Activated naive CD8-positive, alpha-beta T cell (primary cell): Measurements from ENCODE around the gene H2BK1.
A peak's percentile ranks its signal among the peaks of the same experiment; 100 is the strongest.

Experiments used
- H3K27ac Mint-ChIP-seq: one replicate; pipeline ENCODE4 v1.8.0; 2021; ENCODE audit warnings: mixed read lengths
- H3K27me3 Mint-ChIP-seq: one replicate; pipeline ENCODE4 v1.8.0; 2021; ENCODE audit warnings: mixed read lengths
- H3K36me3 Mint-ChIP-seq: one replicate; pipeline ENCODE4 v1.8.0; 2021; ENCODE audit warnings: mixed read lengths
- H3K4me1 Mint-ChIP-seq: one replicate; pipeline ENCODE4 v1.8.0; 2021; ENCODE audit warnings: low read depth, mixed read lengths
- H3K4me3 Mint-ChIP-seq: one replicate; pipeline ENCODE4 v1.8.0; 2021; ENCODE audit warnings: mild to moderate bottlenecking, mixed read lengths
- H3K9me3 Mint-ChIP-seq: one replicate; pipeline ENCODE4 v1.8.0; 2021; ENCODE audit warnings: low read depth, mixed read lengths

Gene H2BK1

GRCh38 chr7:151248346-151249033 lies 38.2 kb upstream of the H2BK1 start, which contains the start of gene SMARCD3:
Gene SMARCD3, minus strand, starts transcription at chr7:151248694. Its CDS starts 132 bp downstream, at chr7:151248562.
- H3K27ac Mint-ChIP-seq = no peak within 1 kb of the TSS

GRCh38 chr7:151247611-151248345 lies 37.5 kb upstream of the H2BK1 start:
- H3K27me3 Mint-ChIP-seq = no peaks in the 10 kb centered on the region
- no peaks in the 10 kb centered on the region for H3K36me3 Mint-ChIP-seq
- H3K4me1 Mint-ChIP-seq = peaks cover 53% of the 10 kb centered on the region
- H3K9me3 Mint-ChIP-seq = no peaks in the 10 kb centered on the region
- no peak overlapping the region for H3K27ac Mint-ChIP-seq
- peak overlapping the region; percentile 85 for H3K4me3 Mint-ChIP-seq

More at GRCh38 chr7:151248346-151249033, 38.2 kb upstream of the H2BK1 start, which contains the start of gene SMARCD3:
- no peaks in the 10 kb centered on the region for H3K36me3 Mint-ChIP-seq
- peaks cover 46% of the 10 kb centered on the region for H3K4me1 Mint-ChIP-seq
- H3K9me3 Mint-ChIP-seq = no peaks in the 10 kb centered on the region
- H3K27me3 Mint-ChIP-seq = no peaks in the 10 kb centered on the region
- peak within 1 kb of the TSS; percentile 85 for H3K4me3 Mint-ChIP-seq

GRCh38 chr7:151246851-151247580 lies 36.7 kb upstream of the H2BK1 start:
- H3K4me1 Mint-ChIP-seq = peaks cover 49% of the 10 kb centered on the region
- H3K9me3 Mint-ChIP-seq = no peaks in the 10 kb centered on the region
- H3K4me3 Mint-ChIP-seq = peak overlapping the region; percentile 30
- H3K27ac Mint-ChIP-seq = no peak overlapping the region
- H3K36me3 Mint-ChIP-seq = no peaks in the 10 kb centered on the region
- no peaks in the 10 kb centered on the region for H3K27me3 Mint-ChIP-seq

- Mint-ChIP-seq H3K36me3 (no peaks in the 10 kb centered on the region), H3K27me3 (no peaks in the 10 kb centered on the region), H3K9me3 (no peaks in the 10 kb centered on the region), H3K4me1 (peaks cover 49% of the 10 kb centered on the region), H3K4me3 (peak overlapping the region; percentile 67), H3K27ac (no peak overlapping the region)
These were observed 36.0 kb upstream of the H2BK1 start for GRCh38 chr7:151246102-151246850.

GRCh38 chr7:151245360-151246101 lies 35.2 kb upstream of the H2BK1 start:
- Mint-ChIP-seq H3K36me3 (no peaks in the 10 kb centered on the region), H3K9me3 (no peaks in the 10 kb centered on the region), H3K27me3 (no peaks in the 10 kb centered on the region), H3K4me3 (peak overlapping the region; percentile 67), H3K27ac (no peak overlapping the region), H3K4me1 (peaks cover 42% of the 10 kb centered on the region)

- Mint-ChIP-seq H3K9me3 (no peaks in the 10 kb centered on the region), H3K27me3 (no peaks in the 10 kb centered on the region), H3K36me3 (no peaks in the 10 kb centered on the region), H3K4me1 (peaks cover 36% of the 10 kb centered on the region), H3K4me3 (peak overlapping the region; percentile 56), H3K27ac (no peak overlapping the region)
These were observed 34.6 kb upstream of the H2BK1 start for GRCh38 chr7:151244841-151245346.

GRCh38 chr7:151244196-151244840 lies 34.0 kb upstream of the H2BK1 start:
- Mint-ChIP-seq H3K4me1 (peaks cover 34% of the 10 kb centered on the region), H3K27me3 (no peaks in the 10 kb centered on the region)

GRCh38 chr7:151243408-151244195 lies 33.3 kb upstream of the H2BK1 start:
- Mint-ChIP-seq H3K9me3 (no peaks in the 10 kb centered on the region), H3K27ac (no peak overlapping the region), H3K36me3 (no peaks in the 10 kb centered on the region), H3K27me3 (no peaks in the 10 kb centered on the region), H3K4me3 (peak overlapping the region; percentile 65), H3K4me1 (peaks cover 32% of the 10 kb centered on the region)

More at GRCh38 chr7:151244196-151244840, 34.0 kb upstream of the H2BK1 start:
- no peak overlapping the region for H3K27ac Mint-ChIP-seq
- H3K36me3 Mint-ChIP-seq = no peaks in the 10 kb centered on the region
- H3K4me3 Mint-ChIP-seq = peak overlapping the region; percentile 56
- no peaks in the 10 kb centered on the region for H3K9me3 Mint-ChIP-seq

GRCh38 chr7:151243045-151243349 lies 32.7 kb upstream of the H2BK1 start:
- Mint-ChIP-seq H3K27me3 (no peaks in the 10 kb centered on the region), H3K27ac (peak overlapping the region; percentile 58), H3K4me3 (peak overlapping the region; percentile 65), H3K4me1 (peaks cover 29% of the 10 kb centered on the region), H3K9me3 (no peaks in the 10 kb centered on the region), H3K36me3 (no peaks in the 10 kb centered on the region)

- Mint-ChIP-seq H3K4me3 (no peak overlapping the region), H3K27me3 (no peaks in the 10 kb centered on the region), H3K36me3 (no peaks in the 10 kb centered on the region), H3K9me3 (no peaks in the 10 kb centered on the region), H3K4me1 (peaks cover 25% of the 10 kb centered on the region), H3K27ac (no peak overlapping the region)
These were observed 32.1 kb upstream of the H2BK1 start for GRCh38 chr7:151242159-151243044.

GRCh38 chr7:151241755-151242096 lies 31.4 kb upstream of the H2BK1 start:
- Mint-ChIP-seq H3K9me3 (no peaks in the 10 kb centered on the region), H3K27ac (no peak overlapping the region), H3K4me3 (no peak overlapping the region)

GRCh38 chr7:151240942-151241754 lies 30.9 kb upstream of the H2BK1 start:
- H3K9me3 Mint-ChIP-seq = no peaks in the 10 kb centered on the region
- no peaks in the 10 kb centered on the region for H3K36me3 Mint-ChIP-seq
- H3K4me1 Mint-ChIP-seq = peaks cover 24% of the 10 kb centered on the region
- no peak overlapping the region for H3K4me3 Mint-ChIP-seq
- H3K27ac Mint-ChIP-seq = no peak overlapping the region
- H3K27me3 Mint-ChIP-seq = no peaks in the 10 kb centered on the region

More at GRCh38 chr7:151241755-151242096, 31.4 kb upstream of the H2BK1 start:
- no peaks in the 10 kb centered on the region for H3K36me3 Mint-ChIP-seq
- H3K27me3 Mint-ChIP-seq = no peaks in the 10 kb centered on the region
- peaks cover 25% of the 10 kb centered on the region for H3K4me1 Mint-ChIP-seq
